K562 (cell line): Measurements from ENCODE around the gene ARHGAP26. TPM values are rescaled to one million over a fixed set of nuclear protein-coding genes. Genes with fewer than 3 reads are reported as not detected.

Experiments used
- ATAC-seq: fragments of 200-7000 bp; cut with Tn5 transposase; 3 replicates; pipeline ENCODE4 v1.9.1; 2020; ENCODE audit warnings: moderate library complexity
- BruUV-seq: library from RNA; stranded (reverse); fragments of 400-500 nt; replicated peaks from 2 replicates; lab custom pipeline; 2021; lab: Mats Ljungman, UMichigan
- CTCF ChIA-PET: fragments of 300-600 bp; formaldehyde crosslinking; extraction: SDS; loops from one replicate; lab custom pipeline; 2021; ENCODE audit warnings: low intra/inter-chr PET ratio; lab: Yijun Ruan, JAX
- POLR2A ChIA-PET: fragments of 300-600, 350-650 bp; sonication (Branson Sonifier 250); formaldehyde crosslinking; extraction: SDS; loops from one replicate; lab custom pipeline; 2021; ENCODE audit warnings: antibody characterized with exemption, inconsistent platforms; lab: Yijun Ruan, JAX
- DNase-seq, 4 experiments: peaks; one replicate each; pipeline versions ENCODE4 v3.0.0 to v3.0.0-alpha.2; 2011 to 2018; ENCODE audit warnings: low spot score in 3 of 4, mixed read lengths in 3 of 4; ENCODE audit errors: extremely low read depth in 1 of 4
- FAIRE-seq: peaks from 2 replicates; lab custom pipeline; 2011; peaks lifted over from hg19 to GRCh38; lab: Jason Lieb, UNC
- H2AFZ ChIP-seq: 2 replicates; pipeline ENCODE4 v1.6.0; 2011; ENCODE audit warnings: low read depth, low read length, control low read depth, inconsistent platforms
- H3K27ac ChIP-seq: fragments of 200-600 bp; 3 replicates; pipeline ENCODE4 v1.8.0; 2011; ENCODE audit warnings: low read depth, mild to moderate bottlenecking, control low read depth, inconsistent platforms, low read length, moderate library complexity, mixed read lengths; ENCODE audit errors: extremely low read depth
- H3K27me3 ChIP-seq, 2 experiments: fragments of 300-600 bp in 1 of 2; 2 replicates in 1 of 2; 3 replicates in 1 of 2; pipeline versions ENCODE4 v1.6.0 to v1.8.0; 2011; ENCODE audit warnings: inconsistent platforms in 2 of 2, low read length in 2 of 2, mild to moderate bottlenecking in 1 of 2, mixed read lengths in 1 of 2, moderate library complexity in 1 of 2; ENCODE audit not compliant: control insufficient read depth in 2 of 2, insufficient read depth in 2 of 2
- H3K36me3 ChIP-seq: fragments of 300-600 bp; 3 replicates; pipeline ENCODE4 v1.8.0; 2011; ENCODE audit warnings: mild to moderate bottlenecking, low read length, inconsistent platforms; ENCODE audit not compliant: control insufficient read depth, insufficient read depth
- H3K4me1 ChIP-seq, 2 experiments: fragments of 200-600 bp in 1 of 2; replicated peaks in 1 of 2; 2 replicates in 1 of 2; 3 replicates in 1 of 2; pipeline versions ENCODE4 v1.5.1 to v1.8.0; 2011; ENCODE audit warnings: inconsistent platforms in 2 of 2, low read length in 2 of 2, mild to moderate bottlenecking in 1 of 2, mixed read lengths in 1 of 2, moderate library complexity in 1 of 2; ENCODE audit not compliant: control insufficient read depth in 2 of 2, insufficient read depth in 2 of 2
- H3K4me2 ChIP-seq: 2 replicates; pipeline ENCODE4 v1.6.1; 2011; ENCODE audit warnings: low read length, control low read depth, inconsistent platforms, mixed read lengths; ENCODE audit not compliant: insufficient read depth
- H3K4me3 ChIP-seq: fragments of 200-600 bp; sonication (generic), shearing (Covaris generic); 2 replicates; pipeline ENCODE4 v1.5.1; 2016; ENCODE audit warnings: control low read depth, inconsistent platforms
- H3K79me2 ChIP-seq: fragments of 200-600 bp; 3 replicates; pipeline ENCODE4 v1.8.0; 2011; ENCODE audit warnings: low read length, inconsistent platforms; ENCODE audit not compliant: control insufficient read depth, insufficient read depth
- H3K9ac ChIP-seq, 2 experiments: 2 replicates each; pipeline versions ENCODE4 v1.6.0 to v1.6.1; 2011; ENCODE audit warnings: low read depth in 2 of 2, low read length in 2 of 2, control low read depth in 1 of 2, inconsistent platforms in 1 of 2, mild to moderate bottlenecking in 1 of 2, mixed read lengths in 1 of 2; ENCODE audit not compliant: insufficient read depth in 1 of 2
- H3K9me1 ChIP-seq: one replicate; pipeline ENCODE4 v1.6.0; 2011; ENCODE audit warnings: inconsistent platforms, mild to moderate bottlenecking, low read length, moderate library complexity; ENCODE audit not compliant: control insufficient read depth, insufficient read depth
- H3K9me3 ChIP-seq: replicated peaks from 2 replicates; pipeline ENCODE4 v1.5.1; 2011; ENCODE audit warnings: low read depth, low read length, inconsistent platforms; ENCODE audit not compliant: control insufficient read depth, insufficient read depth
- H4K20me1 ChIP-seq: replicated peaks from 2 replicates; pipeline ENCODE4 v1.6.1; 2011; ENCODE audit warnings: low read length, inconsistent platforms, mixed read lengths; ENCODE audit not compliant: control insufficient read depth, insufficient read depth
- L3MBTL2 ChIP-seq: fragments of 450-650 bp; IDR thresholded peaks from 2 replicates; pipeline ENCODE4 v1.6.1; 2016; ENCODE audit warnings: mild to moderate bottlenecking, moderate library complexity
- MAZ ChIP-seq, 2 experiments: fragments of 450-650 bp in 1 of 2; sonication (generic) in 1 of 2; formaldehyde crosslinking; IDR thresholded peaks in 1 of 2; conservative IDR thresholded peaks in 1 of 2; 2 replicates each; pipeline versions ENCODE4 v1.4.0 to v1.5.0; 2020; ENCODE audit warnings: mild to moderate bottlenecking in 1 of 2, missing genetic modification reagents in 1 of 2
- NBN ChIP-seq: fragments of 450-650 bp; IDR thresholded peaks from 2 replicates; pipeline ENCODE4 v1.6.1; 2016; ENCODE audit warnings: low read depth, mild to moderate bottlenecking
- RBFOX2 ChIP-seq: fragments of 200-400 bp; formaldehyde crosslinking; IDR thresholded peaks from 2 replicates; pipeline ENCODE4 v1.6.1; 2017; ENCODE audit warnings: low read depth, mild to moderate bottlenecking, low read length, moderate library complexity
- RBM34 ChIP-seq: fragments of 200-400 bp; formaldehyde crosslinking; IDR thresholded peaks from 2 replicates; pipeline ENCODE4 v1.6.1; 2018; ENCODE audit warnings: low read length, borderline replicate concordance; ENCODE audit not compliant: insufficient read depth
- UBTF ChIP-seq, 2 experiments: IDR thresholded peaks; 2 replicates each; pipeline ENCODE4 v1.6.1; 2012; ENCODE audit warnings: improper control_type of control experiment in 2 of 2, low read depth in 2 of 2, low read length in 2 of 2, borderline replicate concordance in 1 of 2
- WGBS: fragments of 100-300 bp; shearing (Covaris generic); methylation state at CpG from one replicate; pipeline ENCODE4 v1.1.6; 2016; ENCODE audit warnings: low coverage, mixed read lengths; ENCODE audit not compliant: insufficient coverage; ENCODE audit errors: missing lambda C conversion rate; 5-methylcytosine and 5-hydroxymethylcytosine counted together
- in situ Hi-C: fragments of 300-500 bp; cut with MboI; formaldehyde crosslinking; loops from 4 replicates; pipeline ENCODE4 v1.15.0; 2018; ENCODE audit warnings: inconsistent platforms, mixed read lengths
- intact Hi-C: fragments of 100-400 bp; cut with micrococcal nuclease; formaldehyde crosslinking; loops from 2 replicates; pipeline ENCODE4 v1.14.2; 2022
- polyA plus RNA-seq, 8 experiments: library from polyadenylated mRNA; depleted of rRNA in 4 of 8; stranded (reverse) in 5 of 8; unstranded in 3 of 8; fragments of >200 nt; fragmentation: Nextera tagmentation in 2 of 8; fragmentation: Illumina TruSeq in 1 of 8; extraction: Ambion mirVana in 2 of 8; extraction: Trizol in 1 of 8; gene quantifications; 2 replicates each; pipeline versions ENCODE4 v1.2.1 to v1.2.3, GENCODE V29; 2011 to 2014; ENCODE audit warnings: inconsistent platforms in 1 of 8, missing spikeins in 1 of 8
- total RNA-seq, 7 experiments: library from RNA; depleted of rRNA in 6 of 7; stranded (reverse); fragments of >200 nt in 6 of 7; fragmentation: Illumina TruSeq in 2 of 7; extraction: Trizol in 2 of 7; gene quantifications; 2 replicates each; pipeline versions ENCODE4 v1.2.1 to v1.2.3, GENCODE V29; 2011 to 2021; ENCODE audit warnings: low replicate concordance in 1 of 7

Gene ARHGAP26
- total and polyA plus RNA-seq, 9 of the 15 experiments (the other 6 are each of a cell fraction or from before 2014, with no cell fraction given) = 0.13 to 1.1 (median 0.55) TPM

GRCh38 chr5:142735323-142736246, 34.6 kb upstream of the ARHGAP26 start:
- ChIA-PET POLR2A (interaction anchor here (1.3 to 1.5 kb wide), 2 partner anchors 9 to 13 kb away, joined by 3 to 4 read pairs; no protein-coding TSS in a partner anchor), CTCF (interaction anchor here (0.6 kb wide), 1 partner anchor 43 kb away, joined by 3 read pairs; no protein-coding TSS in a partner anchor)
- in situ Hi-C loops = no loop called here
- Histone ChIP-seq H4K20me1 (0 out of 2 replicates have a peak, but pooled peaks cover 4% of the 10 kb centered on the region), H3K9me1 (no peaks in the 10 kb centered on the region), H3K4me2 (no peak overlapping the region), H2AFZ (no peak overlapping the region), H3K79me2 (no peaks in the 10 kb centered on the region), H3K9ac (no peak overlapping the region), H3K4me3 (no peak overlapping the region), H3K27ac (no peak overlapping the region), H3K36me3 (no peaks in the 10 kb centered on the region), H3K4me1 (no peaks in the 10 kb centered on the region), H3K27me3 (peaks cover 0 to 17% of the 10 kb centered on the region in 2 experiments; a peak in 1 of 5 replicates), H3K9me3 (no peaks in the 10 kb centered on the region)
- intact Hi-C loops = no loop called here
- no peak for DNase-seq
- FAIRE-seq = no peak
- no peak for ATAC-seq
- no peak for TF ChIP-seq L3MBTL2
- no peak for TF ChIP-seq MAZ (CRISPR knock-in tag; conservative IDR thresholded peaks at IDR 0.05 in 1 of 2, IDR thresholded peaks at IDR 0.05 in 1 of 2)
- no peak for TF ChIP-seq UBTF (IDR thresholded peaks at IDR 0.05; ENCODE audit: borderline replicate concordance in 1 of 2, low read depth in 2 of 2, low read length in 2 of 2)
- no peak for TF ChIP-seq NBN
- no peak for TF ChIP-seq RBM34
- no peak for TF ChIP-seq RBFOX2
- 1% methylated on average over 8 of the region's 8 CpGs for WGBS
- BruUV-seq = no TSS peak
